HUES64 (cell line): Measurements from ENCODE around the gene KLHL29.

Source experiments
- H3K27ac ChIP-seq: 2 replicates; pipeline ENCODE4 v1.7.0; 2013; ENCODE audit warnings: low read depth, low read length, inconsistent platforms
- H3K27me3 ChIP-seq: 2 replicates; pipeline ENCODE4 v1.6.1; 2013; ENCODE audit warnings: mild to moderate bottlenecking, low read length; ENCODE audit not compliant: insufficient read depth
- H3K36me3 ChIP-seq: 2 replicates; pipeline ENCODE4 v1.6.1; 2013; ENCODE audit warnings: mild to moderate bottlenecking, low read length; ENCODE audit not compliant: insufficient read depth
- H3K4me1 ChIP-seq: 2 replicates; pipeline ENCODE4 v1.6.1; 2013; ENCODE audit warnings: mild to moderate bottlenecking, low read length, moderate library complexity; ENCODE audit not compliant: insufficient read depth
- H3K4me3 ChIP-seq: 2 replicates; pipeline ENCODE4 v1.5.1; 2013; ENCODE audit warnings: mild to moderate bottlenecking, low read length, moderate library complexity
- H3K9ac ChIP-seq: 2 replicates; pipeline ENCODE4 v1.6.1; 2013; ENCODE audit warnings: mild to moderate bottlenecking, low read depth, low read length
- H3K9me3 ChIP-seq: 2 replicates; pipeline ENCODE4 v1.6.1; 2013; ENCODE audit warnings: low read depth, low read length; ENCODE audit not compliant: insufficient read depth
- WGBS: fragments of 150-250, 120-280 bp; methylation state at CpG from one replicate; pipeline ENCODE4 v1.1.7; 2013; ENCODE audit warnings: missing lambda C conversion rate; 5-methylcytosine and 5-hydroxymethylcytosine counted together

Gene KLHL29

GRCh38 chr2:23692263-23692662 is 307.3 kb downstream of the KLHL29 start:
- no peak overlapping the region for H3K4me3 ChIP-seq
- H3K27me3 ChIP-seq, result no peaks in the 10 kb centered on the region
- H3K27ac ChIP-seq, result no peak overlapping the region
- H3K9me3 ChIP-seq, result no peaks in the 10 kb centered on the region
- H3K9ac ChIP-seq, result no peak overlapping the region
- H3K4me1 ChIP-seq, result no peaks in the 10 kb centered on the region
- H3K36me3 ChIP-seq, result no peaks in the 10 kb centered on the region
- WGBS, result 96% methylated on average over 14 of the region's 14 CpGs

GRCh38 chr2:23692851-23693605 is 308.0 kb downstream of the KLHL29 start:
- H3K27ac ChIP-seq, result no peak overlapping the region
- no peak overlapping the region for H3K9ac ChIP-seq
- 95% methylated on average over 28 of the region's 28 CpGs for WGBS
- H3K36me3 ChIP-seq, result no peaks in the 10 kb centered on the region
- no peak overlapping the region for H3K4me3 ChIP-seq
- no peaks in the 10 kb centered on the region for H3K27me3 ChIP-seq
- H3K4me1 ChIP-seq, result no peaks in the 10 kb centered on the region
- no peaks in the 10 kb centered on the region for H3K9me3 ChIP-seq

DNA sequence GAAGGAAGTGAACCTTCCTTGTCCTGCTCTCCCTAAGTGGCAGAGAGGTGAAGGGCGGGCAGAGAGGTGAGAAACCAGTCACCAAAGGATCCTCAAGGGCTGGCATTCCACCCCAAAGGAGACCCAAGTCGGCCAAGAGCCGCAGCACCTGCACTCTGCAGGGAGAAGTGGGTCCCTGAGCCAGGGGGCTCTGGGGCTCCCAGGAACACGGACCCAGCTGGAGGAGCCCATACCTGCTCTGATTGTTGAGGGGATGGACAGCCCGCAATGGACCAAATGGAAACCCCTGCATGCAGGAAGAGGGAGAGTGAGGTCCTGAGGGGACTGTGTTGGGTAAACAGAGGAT is 308.6 kb downstream of the KLHL29 start:
- no peak overlapping the region for H3K4me3 ChIP-seq
- no peak overlapping the region for H3K9ac ChIP-seq
- no peaks in the 10 kb centered on the region for H3K36me3 ChIP-seq
- no peak overlapping the region for H3K27ac ChIP-seq
- H3K27me3 ChIP-seq, result no peaks in the 10 kb centered on the region
- no peaks in the 10 kb centered on the region for H3K4me1 ChIP-seq
- no peaks in the 10 kb centered on the region for H3K9me3 ChIP-seq
- WGBS, result 97% methylated on average over 5 of the region's 5 CpGs

- Histone ChIP-seq H3K4me3 (no peak overlapping the region), H3K27ac (no peak overlapping the region), H3K9me3 (no peaks in the 10 kb centered on the region), H3K4me1 (no peaks in the 10 kb centered on the region), H3K36me3 (no peaks in the 10 kb centered on the region), H3K27me3 (no peaks in the 10 kb centered on the region), H3K9ac (no peak overlapping the region)
- 91% methylated on average over 21 of the region's 21 CpGs for WGBS
Measured at GRCh38 chr2:23694058-23695045, 309.4 kb downstream of the KLHL29 start.

DNA sequence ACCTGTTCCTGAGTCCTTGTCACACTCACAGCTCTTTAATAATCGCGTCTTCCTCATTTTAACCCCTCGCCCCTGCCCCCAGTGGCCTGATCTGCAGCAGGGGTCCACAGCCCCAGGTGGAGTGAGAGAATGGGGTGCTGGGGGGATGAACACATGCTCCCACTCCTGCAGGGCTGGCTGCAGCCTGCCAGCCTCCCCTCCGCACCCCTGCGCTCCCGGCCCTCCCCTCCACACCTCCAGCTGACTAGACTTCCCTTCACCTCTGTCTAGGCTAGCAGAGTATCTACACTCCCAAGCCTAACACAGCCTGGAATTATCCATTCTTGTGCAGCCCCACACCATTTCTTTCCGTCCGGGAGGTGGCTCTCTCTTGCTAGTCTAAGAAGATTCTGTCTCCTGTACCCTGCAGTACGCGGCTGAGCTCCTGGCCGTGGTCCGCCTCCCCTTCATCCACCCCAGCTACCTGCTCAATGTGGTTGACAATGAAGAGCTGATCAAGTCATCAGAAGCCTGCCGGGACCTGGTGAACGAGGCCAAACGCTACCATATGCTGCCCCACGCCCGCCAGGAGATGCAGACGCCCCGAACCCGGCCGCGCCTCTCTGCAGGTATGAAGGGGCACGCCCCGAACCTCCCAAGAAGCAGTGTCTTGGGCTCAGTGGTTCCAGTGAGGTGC is 310.4 kb downstream of the KLHL29 start:
- H3K9ac ChIP-seq, result no peak overlapping the region
- H3K27me3 ChIP-seq, result no peaks in the 10 kb centered on the region
- H3K4me1 ChIP-seq, result no peaks in the 10 kb centered on the region
- H3K27ac ChIP-seq, result no peak overlapping the region
- WGBS, result 96% methylated on average over 24 of the region's 24 CpGs
- no peaks in the 10 kb centered on the region for H3K36me3 ChIP-seq
- no peaks in the 10 kb centered on the region for H3K9me3 ChIP-seq
- H3K4me3 ChIP-seq, result no peak overlapping the region

GRCh38 chr2:23695890-23696751 is 311.1 kb downstream of the KLHL29 start:
- Histone ChIP-seq H3K4me3 (no peak overlapping the region), H3K9ac (no peak overlapping the region), H3K36me3 (no peaks in the 10 kb centered on the region), H3K9me3 (no peaks in the 10 kb centered on the region), H3K27ac (no peak overlapping the region), H3K4me1 (no peaks in the 10 kb centered on the region), H3K27me3 (no peaks in the 10 kb centered on the region)
- 91% methylated on average over 32 of the region's 32 CpGs for WGBS

DNA sequence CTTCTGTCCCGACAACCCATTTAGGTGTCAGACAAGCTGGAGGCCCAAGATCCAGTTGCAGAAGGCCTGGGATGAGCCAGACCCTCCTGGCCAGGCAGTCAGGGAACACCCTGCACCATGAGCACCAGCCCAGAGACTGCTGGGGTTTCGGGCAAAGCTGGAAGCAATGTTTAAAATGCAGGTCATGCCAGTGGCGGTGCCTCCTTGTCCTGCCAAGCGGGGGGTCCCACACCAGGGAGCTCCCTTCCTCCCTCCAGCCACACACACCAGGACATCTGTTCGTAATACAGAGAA is 311.7 kb downstream of the KLHL29 start:
- Histone ChIP-seq H3K9me3 (no peaks in the 10 kb centered on the region), H3K36me3 (no peaks in the 10 kb centered on the region), H3K4me1 (no peaks in the 10 kb centered on the region), H3K27me3 (no peaks in the 10 kb centered on the region), H3K9ac (no peak overlapping the region), H3K27ac (no peak overlapping the region), H3K4me3 (no peak overlapping the region)
- 93% methylated on average over 5 of the region's 5 CpGs for WGBS

GRCh38 chr2:23697256-23698075 is 312.5 kb downstream of the KLHL29 start:
- Histone ChIP-seq H3K4me3 (no peak overlapping the region), H3K36me3 (no peaks in the 10 kb centered on the region), H3K27ac (no peak overlapping the region), H3K9me3 (no peaks in the 10 kb centered on the region), H3K4me1 (no peaks in the 10 kb centered on the region), H3K27me3 (no peaks in the 10 kb centered on the region), H3K9ac (no peak overlapping the region)
- WGBS, result 95% methylated on average over 12 of the region's 12 CpGs

GRCh38 chr2:23698116-23698693 is 313.2 kb downstream of the KLHL29 start:
- no peaks in the 10 kb centered on the region for H3K27me3 ChIP-seq
- H3K4me3 ChIP-seq, result no peak overlapping the region
- 91% methylated on average over 5 of the region's 6 CpGs for WGBS
- no peaks in the 10 kb centered on the region for H3K36me3 ChIP-seq
- no peak overlapping the region for H3K27ac ChIP-seq
- no peaks in the 10 kb centered on the region for H3K9me3 ChIP-seq
- no peaks in the 10 kb centered on the region for H3K4me1 ChIP-seq
- no peak overlapping the region for H3K9ac ChIP-seq
